ENCODE data around the gene CCNYL1.

CCNYL1 gene

GRCh38 chr2:207796585-207797350 lies 85.3 kb downstream of the CCNYL1 start:
- Mint-ChIP-seq H3K4me1 (ENCODE audit: low read depth) (peaks cover 3% of the 10 kb centered on the region), H3K4me3 (no peak overlapping the region)

GRCh38 chr2:207801259-207801658 lies 89.8 kb downstream of the CCNYL1 start:
- Mint-ChIP-seq H3K36me3 (ENCODE audit: low read depth) (no peaks in the 10 kb centered on the region), H3K4me3 (no peak overlapping the region), H3K27ac (no peak overlapping the region), H3K9me3 (no peaks in the 10 kb centered on the region), H3K4me1 (ENCODE audit: low read depth) (peaks cover 4% of the 10 kb centered on the region), H3K27me3 (ENCODE audit: low read depth) (peaks cover 4% of the 10 kb centered on the region)

More at GRCh38 chr2:207796585-207797350, 85.3 kb downstream of the CCNYL1 start:
- Mint-ChIP-seq H3K36me3 (ENCODE audit: low read depth) (no peaks in the 10 kb centered on the region), H3K9me3 (no peaks in the 10 kb centered on the region), H3K27me3 (ENCODE audit: low read depth) (peaks cover 2% of the 10 kb centered on the region), H3K27ac (no peak overlapping the region)

- no peaks in the 10 kb centered on the region for H3K9me3 Mint-ChIP-seq
- no peaks in the 10 kb centered on the region for H3K36me3 Mint-ChIP-seq (ENCODE audit: low read depth)
- peaks cover 6% of the 10 kb centered on the region for H3K4me1 Mint-ChIP-seq (ENCODE audit: low read depth)
- H3K27me3 Mint-ChIP-seq (ENCODE audit: low read depth): peaks cover 4% of the 10 kb centered on the region
- no peak overlapping the region for H3K27ac Mint-ChIP-seq
- no peak overlapping the region for H3K4me3 Mint-ChIP-seq
Measured at GRCh38 chr2:207802650-207803049, 91.2 kb downstream of the CCNYL1 start.
